A549 (cell line): ENCODE measurements around the gene NFAM1. TPM values are rescaled to one million over a fixed set of nuclear protein-coding genes. Genes with fewer than 3 reads are reported as not detected.

Experiments used
- ATAC-seq, 2 experiments: fragments of 200-7000 bp in 1 of 2; fragments of >200 bp in 1 of 2; cut with Nextera tagmentation in 1 of 2; cut with Tn5 transposase in 1 of 2; 3 replicates each; pipeline versions ENCODE4 v1.8.0 to v1.9.1; 2018 to 2020; ENCODE audit warnings: mild to moderate bottlenecking in 1 of 2, moderate library complexity in 1 of 2
- CTCF ChIA-PET: fragments of 300-600 bp; sonication (Branson Sonifier 250); formaldehyde crosslinking; extraction: SDS; loops from one replicate; lab custom pipeline; 2021; ENCODE audit warnings: antibody characterized with exemption, inconsistent platforms; lab: Yijun Ruan, JAX
- POLR2A ChIA-PET: fragments of 350-600 bp; formaldehyde crosslinking; extraction: SDS; loops from one replicate; lab custom pipeline; 2021; ENCODE audit warnings: antibody characterized with exemption, inconsistent platforms; lab: Yijun Ruan, JAX
- DNase-seq, 2 experiments: peaks; one replicate each; pipeline versions ENCODE4 v3.0.0 to v3.0.0-alpha.2; 2011 to 2016; ENCODE audit warnings: low read depth in 1 of 2, low spot score in 1 of 2
- FAIRE-seq: peaks from 2 replicates; lab custom pipeline; 2011; peaks lifted over from hg19 to GRCh38; lab: Jason Lieb, UNC
- H3K27ac ChIP-seq, 2 experiments: fragments of >200 bp; sonication (Bioruptor Twin); formaldehyde crosslinking; 3 replicates each; pipeline ENCODE4 v1.5.1; 2016 to 2017
- H3K4me1 ChIP-seq: fragments of >200 bp; sonication (Bioruptor Twin); formaldehyde crosslinking; 3 replicates; pipeline ENCODE4 v1.6.1; 2016
- H3K4me2 ChIP-seq: fragments of >200 bp; sonication (Bioruptor Twin); formaldehyde crosslinking; 3 replicates; pipeline ENCODE4 v1.6.1; 2016
- H3K4me3 ChIP-seq: fragments of >200 bp; sonication (Bioruptor Twin); formaldehyde crosslinking; 3 replicates; pipeline ENCODE4 v1.5.1; 2016
- H3K9me3 ChIP-seq: fragments of >200 bp; sonication (Bioruptor Twin); formaldehyde crosslinking; 3 replicates; pipeline ENCODE4 v1.6.1; 2016
- ATOH8 ChIP-seq: fragments of 250-450 bp; sonication (Bioruptor Pico); IDR thresholded peaks from 2 replicates; pipeline ENCODE4 v1.5.0; 2020; ENCODE audit warnings: low read depth, mild to moderate bottlenecking, moderate library complexity
- CBX2 ChIP-seq: fragments of 200-600 bp; sonication (generic); IDR thresholded peaks from 2 replicates; pipeline ENCODE4 v1.6.1; 2016; ENCODE audit warnings: low read depth, mild to moderate bottlenecking, borderline replicate concordance
- CBX8 ChIP-seq: fragments of 200-600 bp; sonication (generic); IDR thresholded peaks from 2 replicates; pipeline ENCODE4 v1.6.1; 2016
- CTCF ChIP-seq: fragments of >200 bp; sonication (Bioruptor Twin); formaldehyde crosslinking; IDR thresholded peaks from 3 replicates; pipeline ENCODE4 v1.5.1; 2016
- FOXS1 ChIP-seq: fragments of 250-450 bp; sonication (Bioruptor Pico); IDR thresholded peaks from 2 replicates; pipeline ENCODE4 v1.5.0; 2020; ENCODE audit warnings: mild to moderate bottlenecking, moderate library complexity
- GATA3 ChIP-seq: IDR thresholded peaks from 2 replicates; pipeline ENCODE4 v1.6.1; 2012; ENCODE audit warnings: borderline replicate concordance
- HDAC2 ChIP-seq: fragments of 200-600 bp; sonication (generic); IDR thresholded peaks from 2 replicates; pipeline ENCODE4 v1.6.1; 2016
- HEYL ChIP-seq: fragments of 250-450 bp; sonication (Bioruptor Pico); IDR thresholded peaks from 2 replicates; pipeline ENCODE4 v1.8.0; 2021; ENCODE audit warnings: mild to moderate bottlenecking, moderate library complexity
- HOXA7 ChIP-seq: fragments of 250-450 bp; sonication (Bioruptor Pico); IDR thresholded peaks from 2 replicates; pipeline ENCODE4 v1.5.0; 2020; ENCODE audit warnings: mild to moderate bottlenecking, moderate library complexity
- JUN ChIP-seq, 2 experiments: fragments of >200 bp; sonication (Bioruptor Twin); formaldehyde crosslinking; IDR thresholded peaks; 2 replicates in 1 of 2; 3 replicates in 1 of 2; pipeline ENCODE4 v1.6.1; 2016 to 2017
- KDM5A ChIP-seq: fragments of 200-600 bp; sonication (generic); IDR thresholded peaks from 2 replicates; pipeline ENCODE4 v1.6.1; 2016; ENCODE audit warnings: antibody characterized with exemption, mild to moderate bottlenecking
- MYC ChIP-seq: IDR thresholded peaks from 2 replicates; pipeline ENCODE4 v1.6.1; 2012; ENCODE audit warnings: mild to moderate bottlenecking, inconsistent platforms, low read length, improper control_type of control experiment, borderline replicate concordance
- NFE2L2 ChIP-seq: fragments of 150-350 bp; conservative IDR thresholded peaks from 2 replicates; pipeline ENCODE4 v1.6.1; 2014; ENCODE audit warnings: low read length
- PHF8 ChIP-seq: fragments of 200-600 bp; sonication (generic); IDR thresholded peaks from 2 replicates; pipeline ENCODE4 v1.6.1; 2016; ENCODE audit warnings: low read depth, mild to moderate bottlenecking, antibody characterized with exemption, moderate library complexity, borderline replicate concordance
- POLR2A ChIP-seq: IDR thresholded peaks from 2 replicates; pipeline ENCODE4 v1.6.1; 2012; ENCODE audit warnings: mild to moderate bottlenecking, low read length
- RAD21 ChIP-seq, 2 experiments: fragments of >200 bp in 1 of 2; sonication (Bioruptor Twin) in 1 of 2; formaldehyde crosslinking in 1 of 2; IDR thresholded peaks in 1 of 2; conservative IDR thresholded peaks in 1 of 2; 2 replicates in 1 of 2; 3 replicates in 1 of 2; pipeline ENCODE4 v1.6.1; 2012 to 2018; ENCODE audit warnings: inconsistent platforms in 1 of 2
- RCOR1 ChIP-seq: fragments of 150-350 bp; IDR thresholded peaks from 2 replicates; pipeline ENCODE4 v1.6.1; 2014; ENCODE audit warnings: antibody characterized with exemption, low read length, low read depth
- REST ChIP-seq: fragments of 200-600 bp; sonication (generic); IDR thresholded peaks from 2 replicates; pipeline ENCODE4 v1.6.1; 2016; ENCODE audit warnings: antibody characterized with exemption, mild to moderate bottlenecking, moderate library complexity
- RFX5 ChIP-seq: fragments of 450-650 bp; IDR thresholded peaks from 2 replicates; pipeline ENCODE4 v1.7.1; 2014; ENCODE audit warnings: antibody characterized with exemption, mild to moderate bottlenecking, moderate library complexity
- SMC3 ChIP-seq: fragments of >200 bp; sonication (Bioruptor Twin); formaldehyde crosslinking; IDR thresholded peaks from 3 replicates; pipeline ENCODE4 v1.6.1; 2018; ENCODE audit warnings: inconsistent platforms
- WGBS: methylation state at CpG from one replicate; pipeline ENCODE4 v1.1.6; 2017; ENCODE audit errors: missing lambda C conversion rate; 5-methylcytosine and 5-hydroxymethylcytosine counted together
- polyA plus RNA-seq, 4 experiments: library from polyadenylated mRNA; depleted of rRNA in 3 of 4; stranded (reverse); fragments of >200 nt; fragmentation: RNase III in 1 of 4; extraction: RNeasy Plus Mini Kit Qiagen cat#74134 plus additional on column Dnase treatment in 1 of 4; gene quantifications; 2 replicates in 3 of 4; 3 replicates in 1 of 4; pipeline ENCODE4 v1.2.3, GENCODE V29; 2011 to 2017
- TF ChIP-seq, protein P1 (sequence below): fragments of 150-350 bp; IDR thresholded peaks from 2 replicates; pipeline ENCODE4 v1.6.1; 2014; ENCODE audit warnings: low read depth, mild to moderate bottlenecking, low read length
- TF ChIP-seq, protein P2 (sequence below): IDR thresholded peaks from 2 replicates; pipeline ENCODE4 v1.6.1; 2012
- TF ChIP-seq, protein P3 (sequence below): fragments of 250-450 bp; sonication (Bioruptor Pico); IDR thresholded peaks from 2 replicates; pipeline ENCODE4 v1.5.0; 2021; ENCODE audit warnings: mild to moderate bottlenecking, moderate library complexity, borderline replicate concordance

NFAM1 gene
- polyA plus RNA-seq, 2 of the 4 experiments (the other 2 are of a cell fraction) = not detected

DNA sequence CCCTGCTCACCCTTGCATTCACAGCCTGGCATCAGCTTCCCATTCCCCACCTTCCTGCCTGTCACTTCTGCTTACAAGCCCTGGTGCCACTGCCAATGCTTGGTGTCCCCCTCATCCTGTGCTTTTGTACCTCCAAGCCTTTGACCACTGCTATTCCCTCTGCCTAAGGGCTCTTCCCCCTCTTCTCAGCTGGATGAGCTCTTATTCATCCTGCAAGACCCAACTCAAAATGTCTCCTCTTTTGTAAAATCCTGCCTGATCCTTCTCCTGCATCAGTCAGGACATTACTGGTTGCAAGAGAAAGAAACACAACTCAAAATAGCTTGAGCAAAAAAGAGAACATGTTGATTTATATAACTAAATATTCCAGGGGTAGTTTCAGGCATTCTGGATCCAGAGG is 94.8 kb downstream of the NFAM1 start:
- ATAC-seq (no peak), FAIRE-seq (no peak), DNase-seq (no peak)
- Histone ChIP-seq H3K4me2 (no peak overlapping the region), H3K9me3 (no peaks in the 10 kb centered on the region), H3K27ac (no peak overlapping the region), H3K4me1 (peaks cover 2% of the 10 kb centered on the region; the same call in 1 of the 3 replicates), H3K4me3 (no peak overlapping the region)
- CTCF ChIA-PET = interaction anchor here (1.3 kb wide), 1 partner anchor 10 kb away, joined by 3 read pairs; no protein-coding TSS in a partner anchor
- POLR2A ChIA-PET = no interaction called here
- TF ChIP-seq CBX8 (no peak), RCOR1 (no peak), HDAC2 (no peak), RFX5 (no peak), KDM5A (no peak), MYC (no peak)
- TF ChIP-seq, protein P1, sequence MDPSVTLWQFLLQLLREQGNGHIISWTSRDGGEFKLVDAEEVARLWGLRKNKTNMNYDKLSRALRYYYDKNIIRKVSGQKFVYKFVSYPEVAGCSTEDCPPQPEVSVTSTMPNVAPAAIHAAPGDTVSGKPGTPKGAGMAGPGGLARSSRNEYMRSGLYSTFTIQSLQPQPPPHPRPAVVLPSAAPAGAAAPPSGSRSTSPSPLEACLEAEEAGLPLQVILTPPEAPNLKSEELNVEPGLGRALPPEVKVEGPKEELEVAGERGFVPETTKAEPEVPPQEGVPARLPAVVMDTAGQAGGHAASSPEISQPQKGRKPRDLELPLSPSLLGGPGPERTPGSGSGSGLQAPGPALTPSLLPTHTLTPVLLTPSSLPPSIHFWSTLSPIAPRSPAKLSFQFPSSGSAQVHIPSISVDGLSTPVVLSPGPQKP = no peak
- TF ChIP-seq, protein P2, sequence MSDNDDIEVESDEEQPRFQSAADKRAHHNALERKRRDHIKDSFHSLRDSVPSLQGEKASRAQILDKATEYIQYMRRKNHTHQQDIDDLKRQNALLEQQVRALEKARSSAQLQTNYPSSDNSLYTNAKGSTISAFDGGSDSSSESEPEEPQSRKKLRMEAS = no peak

DNA sequence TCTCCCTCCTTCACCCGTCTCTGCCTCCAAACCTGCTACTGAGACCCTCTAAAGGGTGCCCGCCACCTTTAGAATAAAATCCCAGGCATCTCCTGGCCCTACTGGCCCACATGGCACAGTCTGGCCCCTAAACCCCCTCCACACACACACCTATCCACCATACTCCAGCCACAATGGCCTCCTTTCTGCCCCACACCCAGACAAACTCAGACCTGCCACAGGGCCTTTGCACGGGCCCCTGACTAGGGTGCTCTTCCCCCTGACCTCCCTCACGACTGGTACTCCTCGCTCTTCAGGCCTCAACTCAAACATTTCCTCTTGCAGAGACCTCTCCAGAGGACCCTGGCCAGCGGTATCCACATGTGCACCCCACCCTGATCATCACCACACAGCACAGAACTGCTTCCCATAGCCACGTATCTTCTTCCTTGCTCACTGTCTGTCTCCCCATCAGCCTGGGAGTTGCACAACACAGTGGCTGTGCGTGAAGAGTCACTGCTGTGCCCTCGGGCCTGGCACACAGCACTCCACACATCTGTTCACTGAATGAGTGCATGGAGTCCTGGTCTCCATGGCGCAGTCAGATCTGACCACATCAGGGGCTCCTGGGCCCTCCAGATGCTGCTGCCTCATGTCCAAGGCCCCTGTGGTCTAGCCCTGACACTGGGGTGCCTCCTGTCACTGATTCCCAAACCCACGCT is 95.5 kb downstream of the NFAM1 start:
- Histone ChIP-seq H3K4me2 (no peak overlapping the region), H3K4me1 (no peaks in the 10 kb centered on the region), H3K4me3 (no peak overlapping the region), H3K9me3 (no peaks in the 10 kb centered on the region), H3K27ac (no peak overlapping the region)
- ChIA-PET POLR2A (no interaction called here), CTCF (interaction anchor here (1.3 kb wide), 1 partner anchor 9 kb away, joined by 3 read pairs; no protein-coding TSS in a partner anchor)
- ATAC-seq (no peak), FAIRE-seq (no peak), DNase-seq (no peak)
- TF ChIP-seq FOXS1 (CRISPR knock-in tag) (no peak), ATOH8 (CRISPR knock-in tag) (no peak), CBX2 (no peak), SMC3 (no peak), GATA3 (no peak), POLR2A (no peak), RAD21 (conservative IDR thresholded peaks at IDR 0.05 in 1 of 2, IDR thresholded peaks at IDR 0.05 in 1 of 2) (no peak), CTCF (no peak), CBX8 (no peak), JUN (IDR thresholded peaks at IDR 0.05) (no peak), NFE2L2 (no peak), PHF8 (no peak), REST (no peak), HOXA7 (no peak), HEYL (no peak)
- TF ChIP-seq, protein P3, sequence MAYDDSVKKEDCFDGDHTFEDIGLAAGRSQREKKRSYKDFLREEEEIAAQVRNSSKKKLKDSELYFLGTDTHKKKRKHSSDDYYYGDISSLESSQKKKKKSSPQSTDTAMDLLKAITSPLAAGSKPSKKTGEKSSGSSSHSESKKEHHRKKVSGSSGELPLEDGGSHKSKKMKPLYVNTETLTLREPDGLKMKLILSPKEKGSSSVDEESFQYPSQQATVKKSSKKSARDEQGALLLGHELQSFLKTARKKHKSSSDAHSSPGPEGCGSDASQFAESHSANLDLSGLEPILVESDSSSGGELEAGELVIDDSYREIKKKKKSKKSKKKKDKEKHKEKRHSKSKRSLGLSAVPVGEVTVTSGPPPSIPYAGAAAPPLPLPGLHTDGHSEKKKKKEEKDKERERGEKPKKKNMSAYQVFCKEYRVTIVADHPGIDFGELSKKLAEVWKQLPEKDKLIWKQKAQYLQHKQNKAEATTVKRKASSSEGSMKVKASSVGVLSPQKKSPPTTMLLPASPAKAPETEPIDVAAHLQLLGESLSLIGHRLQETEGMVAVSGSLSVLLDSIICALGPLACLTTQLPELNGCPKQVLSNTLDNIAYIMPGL (CRISPR knock-in tag) = no peak
- WGBS = 81% methylated on average over 8 of the region's 11 CpGs
